A549 (cell line): ENCODE data around the gene CLPTM1. TPM values are rescaled to one million over a fixed set of nuclear protein-coding genes. Genes with fewer than 3 reads are reported as not detected.

Source experiments
- ATAC-seq, 2 experiments: fragments of 200-7000 bp in 1 of 2; fragments of >200 bp in 1 of 2; cut with Nextera tagmentation in 1 of 2; cut with Tn5 transposase in 1 of 2; 3 replicates each; pipeline versions ENCODE4 v1.8.0 to v1.9.1; 2018 to 2020; ENCODE audit warnings: mild to moderate bottlenecking in 1 of 2, moderate library complexity in 1 of 2
- CTCF ChIA-PET: fragments of 300-600 bp; sonication (Branson Sonifier 250); formaldehyde crosslinking; extraction: SDS; loops from one replicate; lab custom pipeline; 2021; ENCODE audit warnings: antibody characterized with exemption, inconsistent platforms; lab: Yijun Ruan, JAX
- POLR2A ChIA-PET: fragments of 350-600 bp; formaldehyde crosslinking; extraction: SDS; loops from one replicate; lab custom pipeline; 2021; ENCODE audit warnings: antibody characterized with exemption, inconsistent platforms; lab: Yijun Ruan, JAX
- DNase-seq, 2 experiments: peaks; one replicate each; pipeline versions ENCODE4 v3.0.0 to v3.0.0-alpha.2; 2011 to 2016; ENCODE audit warnings: low read depth in 1 of 2, low spot score in 1 of 2
- FAIRE-seq: peaks from 2 replicates; lab custom pipeline; 2011; peaks lifted over from hg19 to GRCh38; lab: Jason Lieb, UNC
- H3K27ac ChIP-seq, 2 experiments: fragments of >200 bp; sonication (Bioruptor Twin); formaldehyde crosslinking; 3 replicates each; pipeline ENCODE4 v1.5.1; 2016 to 2017
- H3K4me1 ChIP-seq: fragments of >200 bp; sonication (Bioruptor Twin); formaldehyde crosslinking; 3 replicates; pipeline ENCODE4 v1.6.1; 2016
- H3K4me2 ChIP-seq: fragments of >200 bp; sonication (Bioruptor Twin); formaldehyde crosslinking; 3 replicates; pipeline ENCODE4 v1.6.1; 2016
- H3K4me3 ChIP-seq: fragments of >200 bp; sonication (Bioruptor Twin); formaldehyde crosslinking; 3 replicates; pipeline ENCODE4 v1.5.1; 2016
- H3K9me3 ChIP-seq: fragments of >200 bp; sonication (Bioruptor Twin); formaldehyde crosslinking; 3 replicates; pipeline ENCODE4 v1.6.1; 2016
- BHLHE40 ChIP-seq: IDR thresholded peaks from 2 replicates; pipeline ENCODE4 v1.6.1; 2012; ENCODE audit warnings: low read depth, low read length, inconsistent platforms
- CBX2 ChIP-seq: fragments of 200-600 bp; sonication (generic); IDR thresholded peaks from 2 replicates; pipeline ENCODE4 v1.6.1; 2016; ENCODE audit warnings: low read depth, mild to moderate bottlenecking, borderline replicate concordance
- CEBPB ChIP-seq, 2 experiments: fragments of >200 bp in 1 of 2; sonication (Bioruptor Twin) in 1 of 2; formaldehyde crosslinking in 1 of 2; IDR thresholded peaks; 2 replicates each; pipeline ENCODE4 v1.6.1; 2012 to 2016
- CHD2 ChIP-seq: fragments of 150-350 bp; IDR thresholded peaks from 2 replicates; pipeline ENCODE4 v1.6.1; 2014; ENCODE audit warnings: low read length; ENCODE audit not compliant: partially characterized antibody
- FOSB ChIP-seq: fragments of 250-450 bp; sonication (Bioruptor Pico); IDR thresholded peaks from 2 replicates; pipeline ENCODE4 v1.5.0; 2020; ENCODE audit warnings: mild to moderate bottlenecking, moderate library complexity
- FOSL2 ChIP-seq, 2 experiments: fragments of 450-650 bp in 1 of 2; fragments of >200 bp in 1 of 2; sonication (Bioruptor Twin) in 1 of 2; formaldehyde crosslinking; IDR thresholded peaks; 2 replicates each; pipeline versions ENCODE4 v1.5.0 to v1.6.1; 2016 to 2020; ENCODE audit warnings: mild to moderate bottlenecking in 1 of 2, moderate library complexity in 1 of 2
- FOXS1 ChIP-seq: fragments of 250-450 bp; sonication (Bioruptor Pico); IDR thresholded peaks from 2 replicates; pipeline ENCODE4 v1.5.0; 2020; ENCODE audit warnings: mild to moderate bottlenecking, moderate library complexity
- GATA3 ChIP-seq: IDR thresholded peaks from 2 replicates; pipeline ENCODE4 v1.6.1; 2012; ENCODE audit warnings: borderline replicate concordance
- HOXB13 ChIP-seq: fragments of 250-450 bp; sonication (Bioruptor Pico); IDR thresholded peaks from 2 replicates; pipeline ENCODE4 v1.5.0; 2020; ENCODE audit warnings: low read depth, mild to moderate bottlenecking, moderate library complexity
- HOXB5 ChIP-seq: fragments of 250-450 bp; sonication (Bioruptor Pico); IDR thresholded peaks from 2 replicates; pipeline ENCODE4 v1.5.0; 2020; ENCODE audit warnings: mild to moderate bottlenecking, moderate library complexity
- JUNB ChIP-seq: fragments of >200 bp; sonication (Bioruptor Twin); formaldehyde crosslinking; IDR thresholded peaks from 2 replicates; pipeline ENCODE4 v1.6.1; 2016
- KDM1A ChIP-seq: fragments of 200-600 bp; sonication (generic); IDR thresholded peaks from 2 replicates; pipeline ENCODE4 v1.6.1; 2016; ENCODE audit warnings: low read depth, mild to moderate bottlenecking
- MAZ ChIP-seq: fragments of 150-350 bp; IDR thresholded peaks from 2 replicates; pipeline ENCODE4 v1.6.1; 2014; ENCODE audit warnings: antibody characterized with exemption, low read depth, low read length, borderline replicate concordance
- PHF8 ChIP-seq: fragments of 200-600 bp; sonication (generic); IDR thresholded peaks from 2 replicates; pipeline ENCODE4 v1.6.1; 2016; ENCODE audit warnings: low read depth, mild to moderate bottlenecking, antibody characterized with exemption, moderate library complexity, borderline replicate concordance
- POLR2A ChIP-seq: IDR thresholded peaks from 2 replicates; pipeline ENCODE4 v1.6.1; 2012; ENCODE audit warnings: mild to moderate bottlenecking, low read length
- POLR2AphosphoS2 ChIP-seq: conservative IDR thresholded peaks from 2 replicates; pipeline ENCODE4 v1.6.1; 2012; ENCODE audit warnings: low read length, improper control_type of control experiment, inconsistent platforms
- RAD21 ChIP-seq, 2 experiments: fragments of >200 bp in 1 of 2; sonication (Bioruptor Twin) in 1 of 2; formaldehyde crosslinking in 1 of 2; IDR thresholded peaks in 1 of 2; conservative IDR thresholded peaks in 1 of 2; 2 replicates in 1 of 2; 3 replicates in 1 of 2; pipeline ENCODE4 v1.6.1; 2012 to 2018; ENCODE audit warnings: inconsistent platforms in 1 of 2
- RARB ChIP-seq: fragments of 250-450 bp; sonication (Bioruptor Pico); IDR thresholded peaks from 2 replicates; pipeline ENCODE4 v1.8.0; 2021; ENCODE audit warnings: mild to moderate bottlenecking, moderate library complexity
- RCOR1 ChIP-seq: fragments of 150-350 bp; IDR thresholded peaks from 2 replicates; pipeline ENCODE4 v1.6.1; 2014; ENCODE audit warnings: antibody characterized with exemption, low read length, low read depth
- RNF2 ChIP-seq: fragments of 200-600 bp; sonication (generic); IDR thresholded peaks from 2 replicates; pipeline ENCODE4 v1.6.1; 2016; ENCODE audit warnings: low read depth, mild to moderate bottlenecking, antibody characterized with exemption, moderate library complexity, borderline replicate concordance
- SMC3 ChIP-seq: fragments of >200 bp; sonication (Bioruptor Twin); formaldehyde crosslinking; IDR thresholded peaks from 3 replicates; pipeline ENCODE4 v1.6.1; 2018; ENCODE audit warnings: inconsistent platforms
- SREBF2 ChIP-seq: fragments of 450-650 bp; IDR thresholded peaks from 2 replicates; pipeline ENCODE4 v1.6.1; 2014; ENCODE audit warnings: mild to moderate bottlenecking, moderate library complexity
- TP53 ChIP-seq: fragments of 250-450 bp; sonication (Bioruptor Pico); IDR thresholded peaks from 2 replicates; pipeline ENCODE4 v1.5.0; 2021; ENCODE audit warnings: mild to moderate bottlenecking, moderate library complexity
- ZC3H11A ChIP-seq: fragments of 450-650 bp; IDR thresholded peaks from 2 replicates; pipeline ENCODE4 v1.6.1; 2014; ENCODE audit warnings: antibody characterized with exemption, mild to moderate bottlenecking
- ZFP36 ChIP-seq: fragments of 450-650 bp; IDR thresholded peaks from 2 replicates; pipeline ENCODE4 v1.6.1; 2014; ENCODE audit warnings: borderline replicate concordance; ENCODE audit not compliant: partially characterized antibody
- ZNF302 ChIP-seq: fragments of 250-450 bp; sonication (Bioruptor Pico); IDR thresholded peaks from 2 replicates; pipeline ENCODE4 v1.9.0; 2021; ENCODE audit warnings: inconsistent platforms, mild to moderate bottlenecking, moderate library complexity
- ZSCAN20 ChIP-seq: fragments of 250-450 bp; sonication (Bioruptor Pico); IDR thresholded peaks from 2 replicates; pipeline ENCODE4 v1.8.0; 2022; ENCODE audit warnings: mild to moderate bottlenecking, moderate library complexity
- WGBS: methylation state at CpG from one replicate; pipeline ENCODE4 v1.1.6; 2017; ENCODE audit errors: missing lambda C conversion rate; 5-methylcytosine and 5-hydroxymethylcytosine counted together
- polyA plus RNA-seq, 4 experiments: library from polyadenylated mRNA; depleted of rRNA in 3 of 4; stranded (reverse); fragments of >200 nt; fragmentation: RNase III in 1 of 4; extraction: RNeasy Plus Mini Kit Qiagen cat#74134 plus additional on column Dnase treatment in 1 of 4; gene quantifications; 2 replicates in 3 of 4; 3 replicates in 1 of 4; pipeline ENCODE4 v1.2.3, GENCODE V29; 2011 to 2017
- TF ChIP-seq, protein P1 (sequence below): fragments of >200 bp; sonication (Bioruptor Twin); formaldehyde crosslinking; IDR thresholded peaks from 3 replicates; pipeline ENCODE4 v1.5.1; 2016
- TF ChIP-seq, protein P2 (sequence below): fragments of 200-600 bp; sonication (generic); IDR thresholded peaks from 2 replicates; pipeline ENCODE4 v1.6.1; 2016; ENCODE audit warnings: antibody characterized with exemption, mild to moderate bottlenecking, moderate library complexity
- TF ChIP-seq, protein P3 (sequence below): fragments of >200 bp; sonication (Bioruptor Twin); formaldehyde crosslinking; IDR thresholded peaks from 3 replicates; pipeline ENCODE4 v1.6.1; 2016
- TF ChIP-seq, protein P4 (sequence below): IDR thresholded peaks from 2 replicates; pipeline ENCODE4 v1.6.1; 2012

Gene CLPTM1
- polyA plus RNA-seq, 2 of the 4 experiments (the other 2 are of a cell fraction): 99.3 to 188 TPM

DNA sequence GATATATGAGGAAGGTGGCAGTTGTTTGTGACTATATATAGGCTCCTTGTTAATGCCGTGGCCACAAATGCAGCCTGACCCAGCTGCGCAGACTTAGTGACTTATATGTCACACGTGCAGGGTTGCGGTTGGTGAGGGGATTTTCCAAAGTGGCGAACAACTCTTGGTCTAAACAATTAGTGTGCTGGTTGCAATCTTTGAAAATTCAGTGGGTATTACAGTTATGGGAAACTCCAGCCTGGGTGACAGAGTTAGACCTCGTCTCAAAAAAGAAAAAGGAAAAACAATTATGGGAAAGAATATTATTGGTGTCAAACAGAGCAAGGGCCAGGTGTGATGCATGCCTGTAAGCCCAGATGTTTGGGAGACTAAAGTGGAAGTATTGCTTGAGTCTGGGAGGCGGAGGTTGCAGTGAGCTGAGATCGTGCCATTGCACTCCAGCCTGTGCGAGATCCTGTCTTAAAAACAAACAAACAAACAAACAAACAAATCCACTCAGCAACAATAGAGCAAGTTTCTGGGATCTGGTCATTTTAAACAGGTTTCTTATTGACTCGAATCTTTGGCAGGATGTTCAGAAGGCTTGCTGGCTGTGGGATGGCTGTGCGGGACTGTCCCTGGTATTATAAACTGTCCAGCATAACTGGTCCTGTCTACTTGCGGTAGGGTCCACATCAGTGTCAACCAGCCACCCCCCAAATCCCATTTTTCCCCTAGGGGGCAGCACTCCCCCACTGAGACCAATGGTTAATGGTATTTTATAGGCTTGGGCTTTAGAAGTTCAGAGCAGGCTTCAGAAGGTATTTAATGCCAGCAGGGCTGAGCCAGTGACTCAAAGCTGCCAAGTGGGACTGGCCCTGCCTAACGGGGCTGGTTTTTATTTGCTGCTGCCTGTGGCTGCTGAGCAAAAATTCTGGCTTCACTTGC is 61.5 kb downstream of the CLPTM1 start:
- ChIA-PET CTCF (interaction anchor here (0.6 to 2.3 kb wide), 9 partner anchors 8 to 108 kb away, joined by 3 to 27 read pairs (median 4); no protein-coding TSS in a partner anchor), POLR2A (no interaction called here)
- FAIRE-seq (peak; percentile 46), ATAC-seq (peak; percentile 91 to 94)
- H3K27ac ChIP-seq: no peak overlapping the region
- no peak overlapping the region for H3K4me2 ChIP-seq
- no peaks in the 10 kb centered on the region for H3K9me3 ChIP-seq
- 67% methylated on average over 13 of the region's 13 CpGs for WGBS
- H3K4me3 ChIP-seq: no peak overlapping the region
- TF ChIP-seq BHLHE40: no peak
- no peak for TF ChIP-seq SREBF2
- no peak for TF ChIP-seq MAZ
- TF ChIP-seq ZSCAN20: no peak
- TF ChIP-seq, protein P1, sequence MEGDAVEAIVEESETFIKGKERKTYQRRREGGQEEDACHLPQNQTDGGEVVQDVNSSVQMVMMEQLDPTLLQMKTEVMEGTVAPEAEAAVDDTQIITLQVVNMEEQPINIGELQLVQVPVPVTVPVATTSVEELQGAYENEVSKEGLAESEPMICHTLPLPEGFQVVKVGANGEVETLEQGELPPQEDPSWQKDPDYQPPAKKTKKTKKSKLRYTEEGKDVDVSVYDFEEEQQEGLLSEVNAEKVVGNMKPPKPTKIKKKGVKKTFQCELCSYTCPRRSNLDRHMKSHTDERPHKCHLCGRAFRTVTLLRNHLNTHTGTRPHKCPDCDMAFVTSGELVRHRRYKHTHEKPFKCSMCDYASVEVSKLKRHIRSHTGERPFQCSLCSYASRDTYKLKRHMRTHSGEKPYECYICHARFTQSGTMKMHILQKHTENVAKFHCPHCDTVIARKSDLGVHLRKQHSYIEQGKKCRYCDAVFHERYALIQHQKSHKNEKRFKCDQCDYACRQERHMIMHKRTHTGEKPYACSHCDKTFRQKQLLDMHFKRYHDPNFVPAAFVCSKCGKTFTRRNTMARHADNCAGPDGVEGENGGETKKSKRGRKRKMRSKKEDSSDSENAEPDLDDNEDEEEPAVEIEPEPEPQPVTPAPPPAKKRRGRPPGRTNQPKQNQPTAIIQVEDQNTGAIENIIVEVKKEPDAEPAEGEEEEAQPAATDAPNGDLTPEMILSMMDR: peak; percentile 84
- TF ChIP-seq HOXB13 (CRISPR knock-in tag): 0 out of 2 replicates have a peak, but pooled peaks have one; percentile 24
- TF ChIP-seq, protein P2, sequence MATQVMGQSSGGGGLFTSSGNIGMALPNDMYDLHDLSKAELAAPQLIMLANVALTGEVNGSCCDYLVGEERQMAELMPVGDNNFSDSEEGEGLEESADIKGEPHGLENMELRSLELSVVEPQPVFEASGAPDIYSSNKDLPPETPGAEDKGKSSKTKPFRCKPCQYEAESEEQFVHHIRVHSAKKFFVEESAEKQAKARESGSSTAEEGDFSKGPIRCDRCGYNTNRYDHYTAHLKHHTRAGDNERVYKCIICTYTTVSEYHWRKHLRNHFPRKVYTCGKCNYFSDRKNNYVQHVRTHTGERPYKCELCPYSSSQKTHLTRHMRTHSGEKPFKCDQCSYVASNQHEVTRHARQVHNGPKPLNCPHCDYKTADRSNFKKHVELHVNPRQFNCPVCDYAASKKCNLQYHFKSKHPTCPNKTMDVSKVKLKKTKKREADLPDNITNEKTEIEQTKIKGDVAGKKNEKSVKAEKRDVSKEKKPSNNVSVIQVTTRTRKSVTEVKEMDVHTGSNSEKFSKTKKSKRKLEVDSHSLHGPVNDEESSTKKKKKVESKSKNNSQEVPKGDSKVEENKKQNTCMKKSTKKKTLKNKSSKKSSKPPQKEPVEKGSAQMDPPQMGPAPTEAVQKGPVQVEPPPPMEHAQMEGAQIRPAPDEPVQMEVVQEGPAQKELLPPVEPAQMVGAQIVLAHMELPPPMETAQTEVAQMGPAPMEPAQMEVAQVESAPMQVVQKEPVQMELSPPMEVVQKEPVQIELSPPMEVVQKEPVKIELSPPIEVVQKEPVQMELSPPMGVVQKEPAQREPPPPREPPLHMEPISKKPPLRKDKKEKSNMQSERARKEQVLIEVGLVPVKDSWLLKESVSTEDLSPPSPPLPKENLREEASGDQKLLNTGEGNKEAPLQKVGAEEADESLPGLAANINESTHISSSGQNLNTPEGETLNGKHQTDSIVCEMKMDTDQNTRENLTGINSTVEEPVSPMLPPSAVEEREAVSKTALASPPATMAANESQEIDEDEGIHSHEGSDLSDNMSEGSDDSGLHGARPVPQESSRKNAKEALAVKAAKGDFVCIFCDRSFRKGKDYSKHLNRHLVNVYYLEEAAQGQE: no peak
- TF ChIP-seq JUNB: no peak
- no peak for TF ChIP-seq CHD2
- no peak for TF ChIP-seq HOXB5
- TF ChIP-seq KDM1A: no peak
- no peak for TF ChIP-seq FOSL2 (IDR thresholded peaks at IDR 0.05)
- no peak for TF ChIP-seq FOSL2 (CRISPR knock-in tag; IDR thresholded peaks at IDR 0.05)
- TF ChIP-seq ZFP36: no peak
- TF ChIP-seq FOSB (CRISPR knock-in tag): no peak
- no peak; the same call in 1 of the 2 replicates for TF ChIP-seq POLR2AphosphoS2
- TF ChIP-seq GATA3: no peak
- peak; percentile 50; the same call in 2 of the 3 replicates for TF ChIP-seq SMC3
- TF ChIP-seq ZC3H11A: no peak
- no peak for TF ChIP-seq RARB (CRISPR knock-in tag)
- TF ChIP-seq PHF8: no peak
- 0 out of 2 replicates have a peak, but pooled peaks have one; percentile 24 for TF ChIP-seq TP53 (CRISPR knock-in tag)
- TF ChIP-seq, protein P3, sequence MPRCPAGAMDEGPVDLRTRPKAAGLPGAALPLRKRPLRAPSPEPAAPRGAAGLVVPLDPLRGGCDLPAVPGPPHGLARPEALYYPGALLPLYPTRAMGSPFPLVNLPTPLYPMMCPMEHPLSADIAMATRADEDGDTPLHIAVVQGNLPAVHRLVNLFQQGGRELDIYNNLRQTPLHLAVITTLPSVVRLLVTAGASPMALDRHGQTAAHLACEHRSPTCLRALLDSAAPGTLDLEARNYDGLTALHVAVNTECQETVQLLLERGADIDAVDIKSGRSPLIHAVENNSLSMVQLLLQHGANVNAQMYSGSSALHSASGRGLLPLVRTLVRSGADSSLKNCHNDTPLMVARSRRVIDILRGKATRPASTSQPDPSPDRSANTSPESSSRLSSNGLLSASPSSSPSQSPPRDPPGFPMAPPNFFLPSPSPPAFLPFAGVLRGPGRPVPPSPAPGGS: no peak
- no peak for TF ChIP-seq RCOR1
- no peak for TF ChIP-seq CBX2
- TF ChIP-seq POLR2A: no peak
- TF ChIP-seq ZNF302 (CRISPR knock-in tag): no peak
- peak; percentile 72 to 87 for TF ChIP-seq RAD21 (conservative IDR thresholded peaks at IDR 0.05 in 1 of 2, IDR thresholded peaks at IDR 0.05 in 1 of 2)
- TF ChIP-seq, protein P4, sequence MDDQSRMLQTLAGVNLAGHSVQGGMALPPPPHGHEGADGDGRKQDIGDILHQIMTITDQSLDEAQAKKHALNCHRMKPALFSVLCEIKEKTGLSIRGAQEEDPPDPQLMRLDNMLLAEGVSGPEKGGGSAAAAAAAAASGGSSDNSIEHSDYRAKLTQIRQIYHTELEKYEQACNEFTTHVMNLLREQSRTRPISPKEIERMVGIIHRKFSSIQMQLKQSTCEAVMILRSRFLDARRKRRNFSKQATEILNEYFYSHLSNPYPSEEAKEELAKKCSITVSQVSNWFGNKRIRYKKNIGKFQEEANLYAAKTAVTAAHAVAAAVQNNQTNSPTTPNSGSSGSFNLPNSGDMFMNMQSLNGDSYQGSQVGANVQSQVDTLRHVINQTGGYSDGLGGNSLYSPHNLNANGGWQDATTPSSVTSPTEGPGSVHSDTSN: no peak
- no peak for TF ChIP-seq RNF2
- TF ChIP-seq CEBPB (IDR thresholded peaks at IDR 0.05): no peak
- no peak for TF ChIP-seq FOXS1 (CRISPR knock-in tag)
- TF ChIP-seq, all 56 proteins: peak for 5
- no peaks in the 10 kb centered on the region for H3K4me1 ChIP-seq
- peak; percentile 78 to 82 for DNase-seq
